ENCODE results near the gene AMPD3.

The AMPD3 gene

DNA sequence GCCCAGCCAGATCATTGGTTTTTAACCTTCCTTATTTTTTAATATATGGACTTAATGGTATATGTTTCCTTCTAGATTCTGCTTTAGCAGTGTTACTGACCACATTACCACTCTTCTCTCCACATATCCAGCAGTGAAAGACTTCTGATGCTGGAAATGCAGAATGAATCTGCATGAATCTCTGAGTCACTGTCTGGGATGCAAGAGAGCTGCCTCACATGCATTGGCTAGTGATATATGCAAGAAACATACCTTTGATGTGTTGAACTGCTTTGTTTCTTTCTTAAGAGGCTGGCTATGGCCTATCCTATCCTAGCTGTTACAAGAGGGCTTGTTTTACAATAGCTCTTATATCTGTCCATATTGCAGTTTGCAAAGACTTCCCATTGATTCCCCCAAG lies 16.6 kb upstream of the AMPD3 start:
- no peak for DNase-seq (ENCODE audit: low read depth)

DNA sequence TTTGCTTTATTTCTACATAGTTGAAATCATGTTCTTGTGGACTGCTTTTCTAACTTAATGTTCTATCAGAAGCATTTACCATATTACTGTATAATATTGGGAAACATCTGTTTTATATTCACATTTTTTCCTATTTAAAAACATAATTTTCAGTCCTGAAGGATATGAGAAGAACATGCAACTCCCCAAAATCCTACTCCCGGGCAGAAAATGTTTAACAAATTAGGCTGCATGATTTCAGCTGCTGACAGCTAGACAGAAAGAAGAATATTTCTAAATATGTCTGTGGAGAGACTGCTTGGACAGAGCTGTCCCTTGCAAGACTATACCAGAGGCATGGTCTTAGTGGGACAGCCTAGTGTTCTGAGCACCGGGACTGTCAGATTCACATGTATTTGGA lies 15.7 kb upstream of the AMPD3 start:
- no peak for DNase-seq (ENCODE audit: low read depth)

DNA sequence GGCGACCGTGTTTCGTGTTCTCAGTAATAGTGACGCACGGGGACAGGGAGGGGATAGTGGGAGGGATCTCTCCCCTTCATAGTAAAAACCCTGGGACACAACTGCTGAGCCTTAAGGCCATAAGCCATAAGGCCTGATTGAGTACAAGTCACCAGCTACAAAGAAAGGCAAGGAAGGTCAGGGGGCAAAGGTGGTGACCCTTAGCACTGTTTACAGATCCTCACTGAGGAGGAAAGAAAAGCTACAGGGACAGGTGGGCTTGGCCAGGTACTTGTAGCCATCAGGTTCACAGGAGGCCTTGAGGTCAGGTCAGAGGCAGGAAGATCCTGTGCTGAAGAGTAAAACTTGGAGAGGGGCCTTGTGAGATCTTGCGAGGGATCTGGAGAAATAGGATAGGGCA lies 15.1 kb upstream of the AMPD3 start:
- DNase-seq (ENCODE audit: low read depth): no peak

DNA sequence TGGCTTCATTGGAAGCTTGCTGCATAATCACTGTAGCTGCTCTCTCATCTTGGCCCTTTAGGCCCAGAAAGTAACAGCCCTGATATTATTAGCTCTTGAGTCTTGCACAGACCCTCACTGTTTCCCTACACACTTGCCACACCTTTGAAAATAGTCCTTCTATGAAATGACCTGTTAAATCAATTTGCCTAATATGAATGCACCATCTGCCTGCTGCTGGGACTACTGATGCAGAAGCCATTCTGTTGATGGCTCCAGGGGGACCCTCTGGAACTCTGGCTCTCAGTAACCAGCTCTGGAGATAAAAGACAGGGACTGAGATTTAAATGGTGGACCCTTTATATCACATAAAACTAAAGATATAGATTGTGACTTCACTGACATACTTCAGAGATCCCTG lies 14.7 kb upstream of the AMPD3 start:
- no peak for DNase-seq (ENCODE audit: low read depth)

DNA sequence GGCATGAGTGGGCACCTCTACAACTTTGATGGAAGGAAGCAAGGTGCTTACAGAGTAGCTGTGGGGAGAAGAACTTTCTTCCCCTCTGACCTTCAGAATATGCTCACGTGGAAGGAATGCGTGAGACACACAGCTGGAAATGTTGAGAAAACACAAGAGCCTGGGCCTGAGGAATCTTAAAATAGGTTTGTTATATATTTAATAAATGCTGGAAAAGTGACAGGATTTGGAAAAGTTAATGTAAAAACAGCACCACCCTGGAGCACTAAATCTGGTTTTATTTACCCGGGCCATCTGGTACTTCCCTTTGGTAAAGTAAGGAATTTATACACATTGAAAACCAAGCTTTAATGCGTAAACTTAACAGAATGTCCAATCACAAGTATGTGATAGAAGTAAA lies 14.0 kb upstream of the AMPD3 start:
- no peak for DNase-seq (ENCODE audit: low read depth)

DNA sequence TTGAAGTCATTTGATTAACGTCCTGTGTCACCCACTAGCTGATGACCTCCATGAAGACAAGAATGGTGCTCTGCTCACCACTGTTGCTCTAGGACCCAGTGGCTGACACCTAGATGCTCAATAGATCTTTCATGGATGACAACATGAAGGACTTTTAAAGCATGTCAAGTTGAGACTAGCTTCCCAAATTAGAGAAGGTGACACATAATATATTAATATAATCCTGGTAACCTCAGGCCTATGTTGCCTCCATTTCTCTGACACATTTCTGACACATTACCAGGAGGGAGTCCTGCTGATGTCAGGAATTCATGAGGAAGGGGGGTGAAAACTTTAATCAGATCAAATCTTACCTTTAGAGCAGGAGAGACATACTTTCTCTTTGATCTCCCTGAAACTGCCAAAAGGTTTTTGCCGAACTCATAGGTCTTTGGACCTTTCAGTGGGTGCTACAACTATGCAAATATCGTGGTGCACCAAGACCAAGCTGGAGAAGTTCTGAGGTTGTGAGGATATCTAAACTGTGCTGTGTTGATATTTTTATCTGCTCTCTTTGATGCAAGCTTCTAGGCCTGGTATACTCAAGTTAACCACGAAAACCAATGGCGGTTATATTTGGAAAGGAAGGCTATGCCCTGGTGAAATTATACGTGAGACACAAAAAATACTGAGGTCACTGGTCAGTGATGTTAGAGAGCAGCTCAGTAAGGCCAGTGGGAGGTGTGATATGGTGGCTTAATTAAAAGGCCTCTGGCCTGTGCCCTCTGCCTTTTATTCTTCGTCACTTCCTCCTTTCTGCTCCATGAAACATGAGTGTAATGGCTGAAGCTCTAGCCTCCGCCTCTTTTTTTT lies 13.2 kb upstream of the AMPD3 start:
- DNase-seq (ENCODE audit: low read depth): no peak

DNA sequence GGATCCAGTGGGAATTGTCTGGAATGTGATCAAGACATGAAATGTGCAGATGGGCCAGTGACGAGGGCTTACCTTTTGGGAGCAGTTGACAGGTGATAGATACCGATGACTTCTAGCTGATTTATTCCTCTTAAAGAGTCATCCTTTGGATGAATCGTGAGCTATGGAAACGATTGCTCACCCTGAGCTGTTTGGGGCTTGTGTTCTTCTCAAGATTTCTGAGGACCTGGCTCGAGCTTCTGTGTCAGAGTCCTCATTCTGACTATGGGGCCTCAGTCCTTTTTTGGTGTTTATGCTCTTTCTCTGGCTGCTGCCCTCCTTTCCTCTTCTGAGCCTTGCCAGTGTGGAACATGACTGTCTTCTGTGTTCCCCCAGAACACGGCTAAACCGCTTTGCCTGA lies 11.9 kb upstream of the AMPD3 start:
- DNase-seq (ENCODE audit: low read depth): peak; percentile 17

DNA sequence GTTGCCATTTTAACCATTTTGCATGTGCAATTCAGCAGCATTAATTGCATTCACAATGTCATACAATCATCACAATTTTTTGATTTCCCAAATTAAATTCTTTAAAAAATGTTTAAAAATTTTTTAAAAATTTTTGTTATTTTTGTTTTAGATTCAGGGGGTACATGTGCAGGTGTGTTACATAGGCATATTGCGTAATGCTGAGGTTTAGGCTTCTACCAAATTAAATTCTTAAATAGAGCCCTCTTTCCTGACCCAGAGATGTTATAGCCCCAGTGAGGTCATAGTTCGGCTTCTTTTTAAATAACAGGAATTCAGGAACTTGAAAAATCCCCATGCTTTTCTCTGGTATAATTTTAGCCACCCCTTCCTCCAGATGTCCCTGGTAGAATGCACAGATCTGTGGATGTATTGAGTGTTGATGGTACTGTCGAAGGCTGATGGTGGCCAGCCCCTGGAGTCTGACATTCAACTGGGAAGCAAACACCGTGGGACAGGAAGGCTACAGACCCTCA lies 11.3 kb upstream of the AMPD3 start:
- no peak for DNase-seq (ENCODE audit: low read depth)

DNA sequence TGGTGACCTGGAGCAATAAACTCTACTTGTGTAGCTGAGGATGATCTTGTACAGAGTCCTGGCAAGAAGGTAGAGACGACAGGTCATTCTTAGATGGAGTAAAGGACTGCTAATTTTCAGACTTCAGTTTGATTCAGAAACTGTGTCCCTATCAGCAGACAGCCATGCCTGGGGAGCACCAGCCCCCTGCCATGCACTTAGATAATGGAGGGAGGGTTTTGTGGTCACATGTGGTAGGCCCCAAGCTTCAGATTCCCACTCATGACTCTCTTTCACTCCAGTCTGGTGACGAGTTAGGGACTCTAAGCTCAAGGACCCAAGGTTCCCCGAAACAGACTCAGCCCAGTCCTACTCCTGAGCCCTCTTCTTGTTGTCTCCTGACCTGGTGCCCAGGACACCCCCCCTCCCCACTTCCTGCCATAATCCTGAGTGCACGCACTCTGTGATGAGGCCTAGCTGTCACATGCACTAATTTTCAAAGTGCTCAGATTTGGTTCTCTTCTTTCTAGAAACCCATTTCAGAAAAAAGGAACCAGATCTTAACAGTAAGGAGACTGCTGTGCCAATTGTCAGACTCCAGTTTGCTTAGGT lies 10.2 kb upstream of the AMPD3 start:
- no peak for DNase-seq (ENCODE audit: low read depth)

DNA sequence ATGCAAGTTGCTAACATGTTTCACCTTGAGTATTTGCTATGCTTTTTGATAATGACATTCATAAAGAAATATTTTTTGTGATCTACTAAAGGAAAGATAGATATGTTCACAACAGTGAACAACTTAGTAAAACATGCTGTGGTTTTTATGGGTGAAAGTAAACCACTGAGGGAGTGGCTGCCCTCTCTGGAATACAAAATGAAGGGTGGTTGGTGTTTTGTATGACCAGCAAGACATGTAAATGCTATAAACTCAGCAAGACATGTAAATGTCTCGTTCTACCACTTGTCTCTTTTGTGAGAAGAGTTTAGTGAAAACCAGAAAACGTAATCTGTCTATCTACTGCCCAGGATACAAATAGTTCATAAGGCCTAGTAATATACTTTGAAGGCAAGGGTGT lies 7.6 kb upstream of the AMPD3 start:
- DNase-seq (ENCODE audit: low read depth): no peak

DNA sequence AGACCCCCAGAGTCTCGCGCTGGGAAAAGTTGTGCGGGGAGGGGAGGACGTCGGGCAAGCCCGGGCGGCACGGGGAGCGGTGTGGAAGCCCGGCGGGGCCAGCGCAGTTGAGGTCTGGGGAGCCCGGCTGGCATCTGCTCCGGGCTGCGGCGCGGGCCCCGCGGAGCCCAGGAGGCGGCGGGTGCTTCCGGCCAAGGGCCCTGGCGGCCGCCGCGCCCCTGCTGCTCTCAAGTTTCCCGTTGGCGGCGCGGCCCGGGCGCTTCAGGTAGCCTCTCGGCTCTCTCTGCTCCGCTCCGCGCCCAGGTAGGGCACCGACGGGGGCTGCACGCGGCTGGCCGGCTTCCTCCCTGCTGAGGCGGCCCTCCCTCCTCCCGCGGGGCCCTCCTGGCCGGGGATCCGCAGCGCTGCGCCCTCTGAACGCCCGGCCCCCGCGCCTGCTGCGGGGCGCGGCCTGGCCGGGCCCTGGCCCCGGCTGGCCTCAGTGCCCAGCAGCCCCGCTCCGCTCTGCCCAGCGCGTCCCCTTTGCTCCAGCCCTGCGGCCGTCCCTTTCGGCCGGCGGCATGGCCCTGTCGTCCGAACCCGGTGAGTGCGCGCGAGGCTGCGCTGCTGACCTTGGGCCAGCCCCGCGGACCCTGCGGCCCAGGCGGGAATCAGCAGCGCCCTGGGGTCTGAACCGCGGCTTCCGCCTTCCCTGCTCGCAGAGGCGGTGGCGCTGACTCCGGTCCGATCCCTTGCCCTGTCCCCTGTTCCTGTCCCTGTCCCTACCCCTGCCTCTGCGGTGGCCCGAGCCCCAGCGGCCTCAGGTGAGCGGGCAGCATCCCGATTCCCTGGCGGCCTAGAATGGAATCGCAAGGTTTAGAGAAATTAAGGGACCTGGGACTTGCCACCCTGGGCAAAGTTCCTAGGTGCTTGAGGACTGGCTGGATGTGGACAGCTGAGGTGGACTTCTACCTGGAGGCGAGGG lies 4.3 kb upstream of the AMPD3 start:
- DNase-seq (ENCODE audit: low read depth): no peak

DNA sequence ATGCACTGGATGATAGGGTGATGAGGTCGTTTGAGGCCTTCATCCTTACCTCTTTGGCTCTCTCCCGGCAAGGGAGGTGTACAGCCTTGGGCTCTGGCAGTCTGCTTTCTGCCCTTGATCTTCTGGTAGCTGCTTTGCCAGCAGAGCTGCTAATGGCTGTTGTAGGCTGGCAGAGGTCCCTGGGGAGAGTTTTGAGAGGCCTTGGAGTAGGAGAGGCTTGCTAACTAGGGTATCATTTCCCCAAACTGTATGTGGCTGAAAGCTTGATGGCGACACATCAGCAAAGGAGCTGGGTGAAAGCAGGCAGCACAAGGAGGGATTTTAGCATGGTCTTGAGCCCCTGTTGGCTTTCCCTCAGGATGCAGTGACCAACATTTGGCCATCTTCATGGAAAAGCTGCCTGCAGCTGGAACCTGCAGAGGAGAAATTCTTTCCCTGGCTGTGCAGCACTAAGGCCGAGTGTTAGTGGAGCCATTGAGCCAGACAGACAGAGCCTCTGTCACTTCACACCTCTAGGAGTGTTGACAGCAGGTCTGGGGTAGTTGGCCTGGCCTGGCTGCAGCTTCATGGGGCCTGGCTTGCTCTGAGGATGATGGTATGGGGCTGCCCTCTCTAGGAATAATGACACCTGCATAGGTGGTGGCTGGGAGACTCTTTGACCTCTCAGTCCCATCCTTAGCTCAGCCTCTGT lies 3.5 kb upstream of the AMPD3 start:
- no peak for DNase-seq (ENCODE audit: low read depth)

DNA sequence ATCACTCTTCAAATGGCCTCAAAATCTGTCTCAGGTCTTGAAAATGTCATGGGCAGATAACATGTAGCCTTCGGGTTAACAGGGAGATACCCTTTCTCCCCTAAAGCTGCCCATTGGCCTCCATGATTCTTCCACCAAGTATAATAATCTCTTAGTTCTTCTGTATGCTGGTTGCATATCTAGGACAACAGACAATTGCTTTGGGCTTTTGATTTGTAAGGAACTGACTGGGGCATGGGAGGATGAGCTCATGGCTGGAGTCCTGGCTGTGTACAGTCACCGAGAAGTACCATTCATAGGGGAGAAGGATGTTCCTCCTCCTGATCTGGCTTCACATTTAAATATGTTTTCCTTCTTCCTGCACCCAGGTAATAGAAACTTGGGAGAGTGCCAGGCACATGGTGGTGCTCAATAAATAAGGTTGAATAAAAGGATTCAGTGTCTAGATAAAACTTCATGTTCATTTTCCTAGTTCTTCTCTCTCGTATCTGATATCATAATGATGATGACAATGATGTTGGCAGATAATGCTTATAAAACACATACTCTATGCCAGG lies 2.8 kb upstream of the AMPD3 start:
- no peak for DNase-seq (ENCODE audit: low read depth)

DNA sequence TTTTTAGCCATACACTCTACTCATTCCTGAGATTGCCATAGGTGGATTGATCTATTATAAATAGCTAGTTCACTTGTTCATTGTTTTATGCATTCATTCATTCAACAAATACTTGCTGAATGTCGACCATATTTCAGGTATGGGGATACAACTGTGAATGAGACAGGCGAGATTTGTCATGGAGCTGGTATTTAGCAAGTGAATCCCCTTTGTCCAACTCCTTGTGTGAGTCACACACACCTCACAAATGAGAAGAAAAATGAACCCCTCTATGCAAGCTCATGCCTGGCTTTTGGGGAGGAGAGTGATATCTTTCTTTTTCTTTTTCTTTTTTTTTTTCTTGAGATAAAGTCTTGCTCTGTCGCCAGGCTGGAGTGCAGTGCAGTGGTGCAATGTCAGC lies 1.8 kb upstream of the AMPD3 start:
- DNase-seq (ENCODE audit: low read depth): no peak

DNA sequence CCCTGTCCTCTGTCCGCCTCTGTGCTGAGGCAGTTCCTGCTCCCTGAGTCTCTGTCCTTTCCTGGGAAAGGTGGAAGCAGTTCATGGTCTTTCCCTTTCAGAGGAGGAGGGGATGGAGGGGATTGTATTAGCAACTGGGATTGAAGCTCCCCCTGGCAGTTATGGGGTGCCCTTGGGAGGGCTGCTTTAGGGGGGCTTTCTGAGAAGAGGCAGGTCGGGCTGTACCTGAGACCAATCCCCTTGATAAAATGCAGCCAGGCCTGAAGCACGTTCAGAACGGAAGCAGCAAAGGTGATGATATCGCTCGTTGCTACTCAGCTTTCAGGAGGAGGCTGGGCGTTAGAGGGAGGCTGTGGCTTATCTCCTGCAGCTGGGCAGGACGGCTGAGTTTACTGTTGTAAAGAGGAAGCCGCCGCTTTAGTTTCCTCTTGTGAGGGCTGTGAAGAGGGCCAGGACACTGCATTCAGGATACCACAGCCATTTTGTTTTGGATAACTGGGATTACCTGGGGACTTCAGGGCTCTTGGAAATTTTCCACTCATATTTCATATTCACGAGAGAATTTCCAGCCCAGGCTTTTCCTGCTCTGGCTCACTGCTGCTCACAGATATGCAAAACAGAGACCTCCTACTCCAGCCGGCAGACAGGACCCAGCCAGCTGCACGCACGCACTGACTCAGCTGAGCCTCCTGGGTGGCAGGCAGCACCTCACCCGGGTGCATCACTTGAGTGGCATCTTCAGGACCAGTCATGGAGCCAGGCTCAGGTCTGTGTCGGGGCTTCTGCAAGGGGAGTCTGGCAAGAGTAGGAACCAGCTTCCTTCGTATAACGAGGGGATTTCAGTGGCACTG lies 798 bp downstream of the AMPD3 start:
- no peak for DNase-seq (ENCODE audit: low read depth)

DNA sequence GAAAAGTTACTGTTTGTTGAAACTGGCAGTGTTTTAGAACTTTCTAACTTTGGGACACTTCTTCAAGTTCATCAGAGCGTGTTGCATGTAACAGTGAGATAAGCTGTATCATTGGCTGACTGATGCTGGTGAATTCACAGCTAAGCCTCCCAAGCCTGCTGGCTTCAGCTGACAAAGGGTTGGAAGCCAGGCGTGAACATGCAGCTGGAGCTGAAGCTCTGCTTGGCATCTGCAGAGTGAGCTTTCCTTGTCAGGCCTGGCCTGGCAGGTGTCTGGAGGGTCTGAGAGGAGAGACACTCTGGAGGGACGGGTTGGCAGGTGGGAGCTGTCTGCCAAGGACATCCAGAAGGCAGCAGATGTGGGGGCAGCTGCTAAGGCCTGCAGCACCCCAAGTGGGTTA lies 1.5 kb downstream of the AMPD3 start:
- no peak for DNase-seq (ENCODE audit: low read depth)

DNA sequence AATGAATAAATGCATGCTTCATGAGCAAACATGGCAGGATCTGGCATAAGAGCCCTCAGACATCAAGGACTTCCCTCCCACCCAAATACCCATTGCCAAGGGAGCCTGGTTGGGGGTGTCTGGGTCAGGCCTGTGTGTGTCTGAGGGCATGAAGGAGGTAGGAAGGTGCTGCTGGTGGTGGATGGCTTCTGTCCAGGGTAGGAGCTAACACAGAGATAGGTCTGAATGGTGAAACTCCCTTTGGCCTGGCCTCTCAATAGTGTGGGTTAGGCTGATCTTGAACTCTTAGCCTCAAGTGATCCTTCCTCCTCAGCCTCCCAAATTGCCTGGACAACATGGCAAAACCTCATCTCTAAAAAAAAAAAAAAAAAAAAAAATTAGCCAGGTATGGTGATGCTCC lies 2.8 kb downstream of the AMPD3 start:
- no peak for DNase-seq (ENCODE audit: low read depth)

DNA sequence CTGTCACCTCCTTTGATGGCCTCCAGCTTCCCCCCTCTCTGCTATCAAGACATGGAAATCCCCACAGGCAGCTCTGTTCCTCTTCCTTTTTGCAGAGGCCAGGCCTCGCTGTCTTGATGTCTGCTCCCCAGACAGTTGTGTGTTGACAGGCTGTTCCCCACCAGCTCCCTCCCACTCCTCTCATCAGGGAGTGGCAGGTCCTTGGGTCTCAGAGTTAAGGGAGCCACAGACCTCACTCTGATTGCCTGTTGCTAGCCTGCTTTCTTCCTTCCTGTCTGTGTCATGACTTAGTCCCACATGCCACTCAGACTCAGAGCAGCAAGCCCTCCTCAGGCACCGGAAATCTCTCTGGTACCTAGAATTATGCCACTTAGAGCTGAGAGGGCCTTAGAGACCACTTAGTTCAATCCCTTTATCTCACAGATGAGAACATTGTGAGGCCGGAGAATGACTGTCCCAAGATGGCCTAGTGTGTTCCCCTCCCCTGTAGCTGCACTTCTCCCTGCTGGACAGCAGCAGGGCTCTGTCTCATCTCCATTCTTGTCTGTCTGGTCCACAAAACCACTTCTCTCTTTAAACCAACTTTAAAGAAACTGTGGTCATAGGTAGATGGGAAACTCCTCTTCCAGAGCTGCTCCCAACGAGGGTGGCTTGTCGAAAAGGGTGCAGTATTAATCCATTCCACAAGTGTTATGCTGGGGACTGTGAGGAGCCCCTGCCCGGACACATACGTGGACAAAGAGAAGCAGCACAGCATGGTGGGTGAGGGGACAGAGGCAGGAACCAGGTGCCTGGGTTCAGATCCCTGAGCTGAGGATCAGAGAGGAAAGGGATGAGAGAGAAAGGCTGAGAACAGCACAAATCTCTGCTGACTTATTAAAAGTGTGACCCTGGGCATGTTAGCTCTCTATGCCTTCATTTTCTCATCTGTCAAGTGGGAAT lies 4.2 kb downstream of the AMPD3 start:
- no peak for DNase-seq (ENCODE audit: low read depth)

DNA sequence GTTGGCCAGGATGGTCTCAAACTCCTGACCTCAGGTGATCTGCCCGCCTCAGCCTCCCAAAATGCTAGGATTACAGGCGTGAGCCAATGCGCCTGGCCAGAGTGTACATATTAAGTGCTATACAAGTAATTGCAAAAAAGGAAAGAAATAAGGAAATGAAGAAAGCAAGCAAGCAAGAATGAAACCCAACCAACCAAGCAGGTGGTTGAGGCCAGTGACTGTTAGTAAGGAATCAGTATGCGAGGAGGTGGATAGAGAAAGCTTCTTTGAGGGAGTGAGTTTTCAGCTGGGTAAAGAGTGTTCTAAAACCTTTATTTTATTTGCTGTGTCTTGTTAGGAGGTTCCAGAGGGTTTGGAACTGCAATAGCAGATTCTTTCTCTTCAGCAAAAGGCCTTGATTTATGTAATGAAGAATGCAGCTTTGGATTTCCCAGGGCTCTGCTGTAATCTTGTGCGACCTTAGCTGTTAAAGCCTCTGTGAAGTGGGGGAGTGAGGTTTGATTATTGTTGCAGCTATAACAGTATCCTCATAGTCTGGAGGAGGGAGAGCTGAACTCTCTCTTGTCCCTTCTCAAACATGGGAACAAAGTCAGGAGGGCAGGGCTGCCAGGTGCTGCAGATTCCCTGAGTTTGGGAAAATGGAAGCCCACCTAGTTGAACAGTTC lies 5.7 kb downstream of the AMPD3 start:
- no peak for DNase-seq (ENCODE audit: low read depth)
